ENCODE data around the gene GTPBP10.

DNA sequence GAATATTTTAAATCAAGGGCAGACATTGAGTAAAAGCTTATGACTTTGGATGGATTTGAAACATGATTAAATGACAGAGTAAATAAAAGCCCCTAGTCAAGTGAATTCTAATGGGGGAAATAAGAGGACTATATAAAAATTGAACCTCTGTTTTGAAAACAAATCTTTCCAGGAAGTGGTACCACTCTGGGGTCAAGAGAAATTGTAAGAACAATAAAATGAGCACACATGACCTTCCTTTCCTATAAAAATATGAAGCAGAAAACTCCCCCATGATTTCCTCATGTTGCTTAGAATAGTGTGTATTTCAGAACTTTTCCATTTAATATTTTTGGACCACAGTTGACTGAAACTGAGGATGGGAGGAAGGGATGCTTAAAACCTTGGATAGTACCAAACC is 44.4 kb downstream of the GTPBP10 start:
- TF ChIP-seq, protein P1, sequence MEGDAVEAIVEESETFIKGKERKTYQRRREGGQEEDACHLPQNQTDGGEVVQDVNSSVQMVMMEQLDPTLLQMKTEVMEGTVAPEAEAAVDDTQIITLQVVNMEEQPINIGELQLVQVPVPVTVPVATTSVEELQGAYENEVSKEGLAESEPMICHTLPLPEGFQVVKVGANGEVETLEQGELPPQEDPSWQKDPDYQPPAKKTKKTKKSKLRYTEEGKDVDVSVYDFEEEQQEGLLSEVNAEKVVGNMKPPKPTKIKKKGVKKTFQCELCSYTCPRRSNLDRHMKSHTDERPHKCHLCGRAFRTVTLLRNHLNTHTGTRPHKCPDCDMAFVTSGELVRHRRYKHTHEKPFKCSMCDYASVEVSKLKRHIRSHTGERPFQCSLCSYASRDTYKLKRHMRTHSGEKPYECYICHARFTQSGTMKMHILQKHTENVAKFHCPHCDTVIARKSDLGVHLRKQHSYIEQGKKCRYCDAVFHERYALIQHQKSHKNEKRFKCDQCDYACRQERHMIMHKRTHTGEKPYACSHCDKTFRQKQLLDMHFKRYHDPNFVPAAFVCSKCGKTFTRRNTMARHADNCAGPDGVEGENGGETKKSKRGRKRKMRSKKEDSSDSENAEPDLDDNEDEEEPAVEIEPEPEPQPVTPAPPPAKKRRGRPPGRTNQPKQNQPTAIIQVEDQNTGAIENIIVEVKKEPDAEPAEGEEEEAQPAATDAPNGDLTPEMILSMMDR (conservative IDR thresholded peaks at IDR 0.05 in 1 of 2, IDR thresholded peaks at IDR 0.05 in 1 of 2; ENCODE audit: low read depth in 1 of 2, low read length in 2 of 2): no peak
- no peak for TF ChIP-seq EZH2 (IDR thresholded peaks at IDR 0.05; ENCODE audit: low read length, missing control alignments)

All from fibroblast of lung (primary cell).